SK-N-MC (cell line): ENCODE data around the gene MAN1C1.

Experiments
- EZH2 ChIP-seq: fragments of 200-600 bp; sonication (generic); IDR thresholded peaks from one replicate; pipeline ENCODE4 v1.6.1; 2017; ENCODE audit warnings: antibody characterized with exemption
- FOXP2 ChIP-seq: optimal IDR thresholded peaks from 2 replicates; pipeline ENCODE3; 2011; ENCODE audit warnings: mild to moderate bottlenecking, moderate library complexity; ENCODE audit not compliant: insufficient read depth; ENCODE audit errors: extremely low read length, control extremely low read depth
- POLR2AphosphoS5 ChIP-seq: IDR thresholded peaks from 2 replicates; pipeline ENCODE4 v1.6.1; 2012; ENCODE audit warnings: mild to moderate bottlenecking, low read depth, low read length, borderline replicate concordance

GRCh38 chr1:25773441-25774125 lies 157.0 kb downstream of the MAN1C1 start:
- no peak for TF ChIP-seq EZH2
- no peak for TF ChIP-seq POLR2AphosphoS5
- no peak for TF ChIP-seq FOXP2
